HG02642 (cell line): Measurements from ENCODE around the gene MAP3K19.
"Not testable (repeated sequence)": the region's sequence is repeated elsewhere in the genome, so short reads cannot be mapped to it uniquely, and the experiment has no call there.

Experiments
- ATAC-seq: cut with Tn5 transposase; IDR thresholded peaks from one replicate; pipeline ENCODE4 v1.9.1; 2021; ENCODE audit warnings: mild to moderate bottlenecking; ENCODE audit not compliant: unreplicated experiment, poor library complexity

Gene MAP3K19

GRCh38 chr2:135055182-135055786, 8.0 kb upstream of the MAP3K19 start:
- ATAC-seq, result no peak

- ATAC-seq, result peak; percentile 51
Measured at GRCh38 chr2:135052997-135053474, 5.8 kb upstream of the MAP3K19 start.

- peak; percentile 83 for ATAC-seq
Measured at GRCh38 chr2:135052042-135052876, 5.0 kb upstream of the MAP3K19 start, which contains the start of gene RAB3GAP1. TSS of gene RAB3GAP1 (plus strand) at chr2:135052292. CDS start at chr2:135052308, 16 bp downstream.

GRCh38 chr2:135050684-135051083, 3.4 kb upstream of the MAP3K19 start:
- no peak for ATAC-seq

- ATAC-seq, result no peak
Measured at GRCh38 chr2:135050132-135050531, 2.9 kb upstream of the MAP3K19 start.

- ATAC-seq, result no peak
Measured at GRCh38 chr2:135048122-135048521, 875 bp upstream of the MAP3K19 start.

- no peak for ATAC-seq
Measured at GRCh38 chr2:135043345-135043744, 3.9 kb downstream of the MAP3K19 start.

GRCh38 chr2:135037831-135038230, 9.4 kb downstream of the MAP3K19 start:
- ATAC-seq, result no peak

- not testable (repeated sequence) for ATAC-seq
Measured at GRCh38 chr2:135033216-135033615, 14.0 kb downstream of the MAP3K19 start.

- ATAC-seq, result no peak
Measured at GRCh38 chr2:135030826-135031225, 16.4 kb downstream of the MAP3K19 start.

GRCh38 chr2:135029481-135030134, 17.6 kb downstream of the MAP3K19 start:
- no peak for ATAC-seq

- no peak for ATAC-seq
Measured at GRCh38 chr2:135023886-135024485, 23.3 kb downstream of the MAP3K19 start.

- ATAC-seq, result no peak
Measured at GRCh38 chr2:135022952-135023880, 24.0 kb downstream of the MAP3K19 start.

GRCh38 chr2:135021618-135022017, 25.6 kb downstream of the MAP3K19 start:
- ATAC-seq, result no peak

GRCh38 chr2:135011633-135012032, 35.6 kb downstream of the MAP3K19 start:
- no peak for ATAC-seq

GRCh38 chr2:135010200-135010942, 36.9 kb downstream of the MAP3K19 start:
- ATAC-seq, result no peak

- ATAC-seq, result no peak
Measured at GRCh38 chr2:135009339-135009738, 37.9 kb downstream of the MAP3K19 start.

GRCh38 chr2:135005753-135006152, 41.5 kb downstream of the MAP3K19 start:
- ATAC-seq, result no peak
